NCI-H1436 treated with DMSO at 0.1 percent for 48 hours (cell line): Measurements from ENCODE around the gene SIGLEC1.

Source experiments
- DNase-seq: peaks from one replicate; lab custom pipeline; 2025; lab: John Stamatoyannopoulos, UW

The SIGLEC1 gene

GRCh38 chr20:3728876-3729275, 16.5 kb upstream of the SIGLEC1 start:
- no peak for DNase-seq

- DNase-seq: no peak
Observed at GRCh38 chr20:3728354-3728753, 16.0 kb upstream of the SIGLEC1 start.

- no peak for DNase-seq
Observed at GRCh38 chr20:3727401-3728021, 15.1 kb upstream of the SIGLEC1 start.

- DNase-seq: no peak
Observed at GRCh38 chr20:3724356-3724755, 12.0 kb upstream of the SIGLEC1 start.

GRCh38 chr20:3723284-3723683, 10.9 kb upstream of the SIGLEC1 start:
- DNase-seq: no peak

- DNase-seq: no peak
Observed at GRCh38 chr20:3721912-3722311, 9.5 kb upstream of the SIGLEC1 start.

GRCh38 chr20:3720626-3721025, 8.2 kb upstream of the SIGLEC1 start:
- DNase-seq: no peak

- no peak for DNase-seq
Observed at GRCh38 chr20:3720068-3720467, 7.7 kb upstream of the SIGLEC1 start.

- no peak for DNase-seq
Observed at GRCh38 chr20:3719046-3719445, 6.6 kb upstream of the SIGLEC1 start.

- no peak for DNase-seq
Observed at GRCh38 chr20:3716195-3716834, 3.9 kb upstream of the SIGLEC1 start.

GRCh38 chr20:3714092-3714491, 1.7 kb upstream of the SIGLEC1 start:
- no peak for DNase-seq

- DNase-seq: no peak
Observed at GRCh38 chr20:3711484-3711941, 887 bp downstream of the SIGLEC1 start.

GRCh38 chr20:3710703-3711483, 1.5 kb downstream of the SIGLEC1 start:
- no peak for DNase-seq

GRCh38 chr20:3710011-3710466, 2.4 kb downstream of the SIGLEC1 start:
- no peak for DNase-seq

- DNase-seq: no peak
Observed at GRCh38 chr20:3707508-3707899, 4.9 kb downstream of the SIGLEC1 start.

- no peak for DNase-seq
Observed at GRCh38 chr20:3706774-3707507, 5.5 kb downstream of the SIGLEC1 start.

GRCh38 chr20:3705970-3706739, 6.2 kb downstream of the SIGLEC1 start:
- no peak for DNase-seq

GRCh38 chr20:3705491-3705969, 6.9 kb downstream of the SIGLEC1 start:
- DNase-seq: no peak

GRCh38 chr20:3704087-3704486, 8.3 kb downstream of the SIGLEC1 start:
- DNase-seq: no peak

GRCh38 chr20:3702611-3703391, 9.6 kb downstream of the SIGLEC1 start:
- DNase-seq: no peak
